Stimulated activated CD4-positive, alpha-beta T cell treated with anti-CD3 and anti-CD28 coated beads, Interleukin-1b, Interleukin-23, amount 100 ng/mL, for 1 hour (primary cell): Measurements from ENCODE around the gene NOL4L.
A peak's percentile ranks its signal among the peaks of the same experiment; 100 is the strongest.

Experiments
- DNase-seq, 2 donors: peaks; one replicate each; pipeline ENCODE4 v3.0.0-alpha.2; 2020; ENCODE audit warnings: low read depth in 2 of 2

The NOL4L gene

DNA sequence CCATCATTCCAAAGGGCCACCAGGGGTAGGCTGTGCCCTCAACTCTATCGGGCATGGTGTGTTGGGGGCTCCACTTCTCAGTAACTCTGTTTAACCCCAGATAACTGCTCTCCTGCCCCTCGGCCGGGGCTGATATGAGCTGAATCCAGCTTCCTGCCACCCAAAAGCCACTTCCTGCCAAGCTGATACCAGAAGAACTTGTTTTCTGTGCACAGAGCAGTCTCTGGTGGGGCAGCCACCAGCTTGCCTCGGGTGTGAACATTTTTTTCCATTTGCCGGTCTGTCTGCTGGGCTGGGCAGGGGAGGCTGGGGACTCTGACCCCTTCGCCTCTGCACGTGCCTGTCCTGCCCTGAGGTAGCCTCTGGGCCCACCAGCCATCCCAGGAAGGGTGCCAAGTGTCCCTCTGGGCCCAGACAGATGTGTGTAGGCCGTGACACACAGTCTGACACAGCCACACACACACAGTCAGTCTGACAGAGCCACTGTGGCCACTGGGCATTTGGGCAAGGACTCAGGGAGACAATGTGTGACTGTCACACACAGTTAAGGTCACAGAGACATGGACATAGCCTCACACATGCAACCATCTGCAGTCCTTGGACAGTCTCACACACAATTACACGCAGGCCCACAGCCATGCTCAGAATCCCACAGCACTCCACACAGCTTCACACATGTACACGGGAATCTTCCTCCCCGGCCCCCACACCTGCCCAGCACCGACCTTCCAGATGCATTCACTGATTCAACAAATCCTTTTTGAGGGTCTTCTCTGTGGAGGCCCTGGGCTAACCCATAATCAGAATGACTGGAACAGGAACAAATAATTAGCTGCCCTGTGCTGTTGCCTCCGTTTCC lies 45.1 kb downstream of the NOL4L start:
- DNase-seq, result peak in 1 of 2 donors; percentile 45

DNA sequence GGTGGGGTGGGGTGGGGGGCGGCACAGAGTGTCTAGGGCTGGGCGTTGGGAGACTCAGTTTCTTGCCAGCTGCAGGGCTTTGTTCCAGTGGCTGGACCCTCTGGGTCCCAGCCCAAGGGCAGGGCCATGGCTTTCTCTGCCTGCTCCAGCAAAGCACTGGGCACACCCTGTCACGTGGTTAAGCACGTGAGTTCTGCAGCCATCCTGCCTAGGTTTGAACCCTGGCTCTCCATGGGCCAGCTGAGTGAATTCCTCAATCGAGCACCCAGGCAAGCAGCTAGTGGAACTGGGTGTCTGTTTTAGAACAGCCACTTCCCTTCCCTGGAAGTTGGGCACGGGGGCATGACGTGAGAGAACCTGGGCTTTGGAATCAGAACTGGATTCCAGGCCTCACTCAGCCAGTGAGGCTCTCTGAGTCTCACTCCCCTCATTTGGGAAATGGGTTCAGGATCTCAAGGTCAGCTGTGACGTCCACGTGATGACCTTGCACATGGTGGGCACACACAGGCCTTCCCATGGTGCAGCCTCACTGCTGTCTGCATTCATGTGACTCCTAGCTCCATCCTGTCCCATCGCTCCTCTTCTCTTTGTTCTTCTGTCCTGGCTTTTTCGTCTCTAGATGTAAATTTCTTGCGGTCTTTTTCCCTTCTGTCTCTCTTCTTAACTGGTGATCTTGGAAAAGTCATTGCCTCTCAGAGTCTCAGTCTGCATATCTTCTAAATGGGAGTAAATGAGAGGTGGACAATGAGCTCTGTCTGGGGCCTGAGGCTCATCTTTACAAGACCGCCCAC lies 45.9 kb downstream of the NOL4L start:
- DNase-seq, result no peak

DNA sequence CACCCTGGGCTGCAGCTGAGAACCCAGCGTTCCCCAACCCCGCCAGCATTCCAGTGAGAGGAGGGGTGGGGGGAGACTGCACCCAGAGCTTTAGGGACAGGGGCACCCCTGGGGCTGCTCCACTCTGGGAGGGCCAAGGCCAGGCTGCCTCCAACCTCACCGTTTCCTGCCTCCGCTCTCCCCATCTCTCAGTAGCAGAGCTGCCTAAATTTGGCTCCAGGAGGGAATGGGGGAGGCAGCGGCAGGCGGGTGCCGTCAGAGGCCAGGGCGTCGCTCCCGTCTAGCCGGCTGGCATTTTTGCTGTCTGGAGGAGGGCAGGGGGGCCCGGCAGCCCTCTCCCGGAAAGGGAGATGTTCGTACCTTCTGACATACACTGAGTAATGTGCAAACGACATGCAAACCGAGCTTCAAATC lies 46.6 kb downstream of the NOL4L start:
- no peak for DNase-seq

GRCh38 chr20:32537657-32538525 lies 47.2 kb downstream of the NOL4L start:
- DNase-seq, result no peak

- peak in 1 of 2 donors; percentile 32 for DNase-seq
Measured at GRCh38 chr20:32536851-32537656, 48.1 kb downstream of the NOL4L start.

DNA sequence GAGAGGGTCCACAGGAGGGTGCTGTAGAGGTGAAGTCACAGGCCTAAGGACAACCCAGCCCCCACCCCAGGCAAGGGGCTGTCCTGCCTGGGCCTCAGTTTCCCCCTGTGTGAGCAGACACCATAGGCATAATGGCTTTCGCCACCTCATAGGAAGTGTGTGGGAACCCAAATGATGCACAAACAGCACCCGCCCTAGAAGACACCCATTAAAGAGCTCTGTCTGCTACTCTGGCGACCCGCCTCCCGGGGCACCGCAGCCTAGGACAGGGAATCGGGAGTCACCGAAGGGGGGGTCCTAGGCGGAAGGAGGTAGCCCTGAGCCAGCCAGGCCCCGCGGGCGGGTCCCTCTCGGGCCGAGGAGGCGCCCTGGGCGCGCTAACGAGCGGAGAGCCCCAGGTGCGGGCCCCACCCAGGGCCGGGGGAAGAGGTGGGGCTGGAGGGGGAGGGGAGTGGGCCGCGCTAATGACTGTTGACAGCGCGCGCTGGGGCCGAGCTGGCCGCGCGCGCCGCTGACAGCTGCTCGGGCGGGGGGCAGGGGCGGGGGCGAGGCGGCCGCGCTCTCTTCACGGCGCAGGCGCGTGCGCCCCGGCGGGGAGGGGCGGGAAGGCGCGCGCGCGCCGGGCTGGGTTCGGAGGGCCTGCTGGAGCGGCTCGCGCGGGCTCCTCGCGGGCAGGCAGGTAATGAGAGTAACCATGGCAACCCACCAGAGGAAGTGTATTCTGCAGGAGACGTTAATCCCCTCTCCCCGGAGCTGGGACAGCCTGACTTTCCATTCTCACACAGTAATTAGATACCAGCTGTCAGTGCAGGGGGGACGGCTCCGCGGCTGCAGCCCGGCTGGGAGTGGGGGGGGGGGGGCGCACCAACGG lies 48.9 kb downstream of the NOL4L start:
- DNase-seq, result peak; percentile 43 to 58

GRCh38 chr20:32535316-32535952 lies 49.7 kb downstream of the NOL4L start:
- no peak for DNase-seq

- no peak for DNase-seq
Measured at GRCh38 chr20:32534661-32535240, 50.4 kb downstream of the NOL4L start.

- no peak for DNase-seq
Measured at GRCh38 chr20:32533732-32534131, 51.4 kb downstream of the NOL4L start.

DNA sequence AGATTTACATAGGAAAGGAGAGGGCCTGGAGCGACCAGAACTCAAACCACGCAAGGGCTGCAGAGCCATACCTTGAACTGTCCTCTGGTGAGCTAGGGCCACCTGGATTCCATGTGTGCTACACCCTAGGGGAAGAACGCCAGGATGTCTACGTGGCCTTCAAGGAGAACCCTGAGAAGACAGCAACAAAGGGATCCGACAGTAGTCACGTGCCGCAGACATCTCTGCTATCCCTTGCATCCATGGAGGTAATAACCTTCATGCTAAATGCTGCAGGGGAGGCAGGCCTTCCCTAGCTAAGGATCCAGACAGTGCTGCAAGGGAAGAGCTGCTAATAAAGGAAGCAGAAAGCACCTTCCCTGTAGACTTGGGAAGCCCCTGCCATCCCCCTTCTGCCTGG lies 52.9 kb downstream of the NOL4L start:
- DNase-seq, result no peak

GRCh38 chr20:32528905-32529670 lies 56.0 kb downstream of the NOL4L start:
- DNase-seq, result no peak

GRCh38 chr20:32528171-32528891 lies 56.8 kb downstream of the NOL4L start:
- DNase-seq, result no peak

GRCh38 chr20:32527447-32528055 lies 57.6 kb downstream of the NOL4L start:
- DNase-seq, result no peak

GRCh38 chr20:32527052-32527446 lies 58.1 kb downstream of the NOL4L start:
- DNase-seq, result no peak

GRCh38 chr20:32526541-32526940 lies 58.6 kb downstream of the NOL4L start:
- no peak for DNase-seq

- DNase-seq, result no peak
Measured at GRCh38 chr20:32526125-32526524, 59.0 kb downstream of the NOL4L start.

GRCh38 chr20:32524829-32525501 lies 60.2 kb downstream of the NOL4L start:
- no peak for DNase-seq
